BLaER1 (cell line): ENCODE results near the gene LSAMP.

Experiments
- H3K27ac ChIP-seq: shearing (Covaris generic); formaldehyde crosslinking; 2 replicates; pipeline ENCODE4 v1.8.1; 2022
- H3K27me3 ChIP-seq: shearing (Covaris generic); formaldehyde crosslinking; 2 replicates; pipeline ENCODE4 v1.8.1; 2022
- H3K36me3 ChIP-seq: shearing (Covaris generic); formaldehyde crosslinking; 2 replicates; pipeline ENCODE4 v1.8.1; 2022
- H3K4me1 ChIP-seq: shearing (Covaris generic); formaldehyde crosslinking; 2 replicates; pipeline ENCODE4 v1.8.1; 2022
- H3K4me2 ChIP-seq: shearing (Covaris generic); formaldehyde crosslinking; 2 replicates; pipeline ENCODE4 v1.8.1; 2022
- H3K4me3 ChIP-seq: shearing (Covaris generic); formaldehyde crosslinking; 2 replicates; pipeline ENCODE4 v1.8.1; 2022
- H3K9ac ChIP-seq: shearing (Covaris generic); formaldehyde crosslinking; 2 replicates; pipeline ENCODE4 v1.8.1; 2022
- H3K9me3 ChIP-seq: shearing (Covaris generic); formaldehyde crosslinking; 2 replicates; pipeline ENCODE4 v1.8.1; 2022
- H4K20me1 ChIP-seq: shearing (Covaris generic); formaldehyde crosslinking; 2 replicates; pipeline ENCODE4 v1.8.1; 2022
- Cebpa-rat ChIP-seq: shearing (Covaris generic); IDR thresholded peaks from 2 replicates; pipeline ENCODE4 v1.8.1; 2022

Gene LSAMP

GRCh38 chr3:116302087-116302747, 143.1 kb downstream of the LSAMP start:
- H3K27ac ChIP-seq: no peak overlapping the region
- no peak overlapping the region for H3K9ac ChIP-seq
- no peak overlapping the region for H3K4me3 ChIP-seq
- no peak for TF ChIP-seq Cebpa-rat
- no peaks in the 10 kb centered on the region for H3K9me3 ChIP-seq
- no peaks in the 10 kb centered on the region for H3K36me3 ChIP-seq
- no peaks in the 10 kb centered on the region for H3K4me1 ChIP-seq
- no peaks in the 10 kb centered on the region for H4K20me1 ChIP-seq
- no peak overlapping the region for H3K4me2 ChIP-seq
- no peaks in the 10 kb centered on the region for H3K27me3 ChIP-seq

DNA sequence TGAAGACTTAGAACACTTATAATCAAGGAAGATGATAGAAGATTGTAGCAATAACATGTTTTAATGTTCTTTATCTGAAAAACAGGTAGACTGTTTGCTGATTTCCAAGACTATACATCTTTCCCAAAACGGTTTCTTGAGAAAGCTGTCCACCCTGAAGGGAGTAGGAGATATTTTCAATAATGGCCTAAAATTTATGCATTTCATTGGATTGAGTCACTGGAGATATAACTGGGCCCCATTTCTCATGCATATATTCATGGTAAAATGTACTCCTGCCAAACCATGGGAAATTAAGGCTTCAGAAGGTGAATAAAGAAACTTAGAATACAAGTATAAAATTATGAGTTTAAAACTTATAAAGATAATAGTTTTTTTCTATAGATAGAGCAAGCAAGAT, 143.9 kb downstream of the LSAMP start:
- no peaks in the 10 kb centered on the region for H3K36me3 ChIP-seq
- no peak overlapping the region for H3K27ac ChIP-seq
- no peaks in the 10 kb centered on the region for H4K20me1 ChIP-seq
- no peaks in the 10 kb centered on the region for H3K4me1 ChIP-seq
- no peaks in the 10 kb centered on the region for H3K27me3 ChIP-seq
- no peak overlapping the region for H3K9ac ChIP-seq
- H3K9me3 ChIP-seq: no peaks in the 10 kb centered on the region
- no peak overlapping the region for H3K4me2 ChIP-seq
- no peak for TF ChIP-seq Cebpa-rat
- no peak overlapping the region for H3K4me3 ChIP-seq

- Histone ChIP-seq H3K27me3 (no peaks in the 10 kb centered on the region), H4K20me1 (no peaks in the 10 kb centered on the region), H3K4me3 (no peak overlapping the region), H3K4me1 (no peaks in the 10 kb centered on the region), H3K27ac (no peak overlapping the region), H3K4me2 (no peak overlapping the region), H3K36me3 (no peaks in the 10 kb centered on the region), H3K9me3 (no peaks in the 10 kb centered on the region), H3K9ac (no peak overlapping the region)
- no peak for TF ChIP-seq Cebpa-rat
Observed at GRCh38 chr3:116300226-116300625, 145.1 kb downstream of the LSAMP start.

GRCh38 chr3:116299646-116300081, 145.6 kb downstream of the LSAMP start:
- Histone ChIP-seq H3K4me3 (no peak overlapping the region), H3K27ac (no peak overlapping the region), H3K9ac (no peak overlapping the region), H3K36me3 (no peaks in the 10 kb centered on the region), H3K4me1 (no peaks in the 10 kb centered on the region), H3K27me3 (no peaks in the 10 kb centered on the region), H3K9me3 (no peaks in the 10 kb centered on the region), H4K20me1 (no peaks in the 10 kb centered on the region), H3K4me2 (no peak overlapping the region)
- no peak for TF ChIP-seq Cebpa-rat

DNA sequence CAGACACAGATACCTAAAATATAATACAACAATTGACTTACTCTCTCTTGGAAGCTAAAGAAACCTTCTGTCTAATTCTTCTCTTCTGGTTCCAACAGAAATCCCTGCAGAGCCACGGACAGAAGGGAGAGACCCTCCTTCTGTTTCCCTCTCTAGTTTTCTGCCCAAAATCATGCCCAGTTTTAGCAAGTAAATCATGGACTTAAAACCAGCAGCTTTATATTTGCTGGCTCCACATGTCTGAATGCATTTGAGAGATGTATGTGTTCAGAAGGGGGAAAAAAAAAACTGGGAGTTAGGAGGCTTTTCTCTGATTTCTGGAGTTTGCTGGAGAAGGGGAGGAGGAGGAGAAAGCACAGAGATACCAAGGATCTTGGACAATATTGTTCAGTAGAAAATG, 147.1 kb downstream of the LSAMP start:
- Histone ChIP-seq H3K4me3 (no peak overlapping the region), H3K27me3 (no peaks in the 10 kb centered on the region), H3K9me3 (no peaks in the 10 kb centered on the region), H3K4me1 (no peaks in the 10 kb centered on the region), H3K4me2 (no peak overlapping the region), H4K20me1 (no peaks in the 10 kb centered on the region), H3K9ac (no peak overlapping the region), H3K27ac (no peak overlapping the region), H3K36me3 (no peaks in the 10 kb centered on the region)
- TF ChIP-seq Cebpa-rat: no peak

- TF ChIP-seq Cebpa-rat: no peak
- H3K4me3 ChIP-seq: no peak overlapping the region
- H3K9ac ChIP-seq: no peak overlapping the region
- H3K4me1 ChIP-seq: no peaks in the 10 kb centered on the region
- no peaks in the 10 kb centered on the region for H4K20me1 ChIP-seq
- H3K27ac ChIP-seq: no peak overlapping the region
- no peak overlapping the region for H3K4me2 ChIP-seq
- H3K9me3 ChIP-seq: no peaks in the 10 kb centered on the region
- no peaks in the 10 kb centered on the region for H3K36me3 ChIP-seq
- H3K27me3 ChIP-seq: no peaks in the 10 kb centered on the region
Observed at GRCh38 chr3:116291141-116291540, 154.1 kb downstream of the LSAMP start.

DNA sequence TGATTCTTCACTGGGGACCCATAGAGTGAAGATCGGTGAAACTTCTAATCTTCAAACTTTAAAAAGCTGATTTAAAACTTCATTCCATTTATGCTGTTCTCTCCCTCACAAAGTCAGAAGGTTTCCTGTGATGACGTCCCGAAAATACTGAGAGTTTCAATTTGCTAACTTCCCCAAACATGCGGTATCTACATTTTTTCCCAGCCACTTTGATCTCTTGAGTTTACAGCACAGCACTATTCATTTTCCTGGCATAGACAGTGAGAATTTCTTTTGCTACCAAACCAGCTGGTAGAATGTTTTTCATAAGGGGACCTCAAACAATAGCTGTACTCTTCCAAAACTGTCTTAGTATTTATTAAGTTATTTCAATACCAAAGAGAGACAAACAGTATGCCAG, 156.8 kb downstream of the LSAMP start:
- Histone ChIP-seq H3K4me3 (no peak overlapping the region), H3K27me3 (no peaks in the 10 kb centered on the region), H3K4me2 (no peak overlapping the region), H3K36me3 (no peaks in the 10 kb centered on the region), H4K20me1 (no peaks in the 10 kb centered on the region), H3K9me3 (no peaks in the 10 kb centered on the region), H3K4me1 (no peaks in the 10 kb centered on the region), H3K9ac (no peak overlapping the region), H3K27ac (no peak overlapping the region)
- no peak for TF ChIP-seq Cebpa-rat

GRCh38 chr3:116285781-116286421, 159.4 kb downstream of the LSAMP start:
- Histone ChIP-seq H3K4me1 (no peaks in the 10 kb centered on the region), H3K9ac (no peak overlapping the region), H3K4me3 (no peak overlapping the region), H4K20me1 (no peaks in the 10 kb centered on the region), H3K36me3 (no peaks in the 10 kb centered on the region), H3K27me3 (no peaks in the 10 kb centered on the region), H3K9me3 (no peaks in the 10 kb centered on the region), H3K27ac (no peak overlapping the region), H3K4me2 (no peak overlapping the region)
- no peak for TF ChIP-seq Cebpa-rat

- H3K4me1 ChIP-seq: no peaks in the 10 kb centered on the region
- H3K4me3 ChIP-seq: no peak overlapping the region
- H4K20me1 ChIP-seq: no peaks in the 10 kb centered on the region
- no peak overlapping the region for H3K4me2 ChIP-seq
- H3K27me3 ChIP-seq: no peaks in the 10 kb centered on the region
- no peaks in the 10 kb centered on the region for H3K9me3 ChIP-seq
- H3K9ac ChIP-seq: no peak overlapping the region
- H3K27ac ChIP-seq: no peak overlapping the region
- no peaks in the 10 kb centered on the region for H3K36me3 ChIP-seq
- no peak for TF ChIP-seq Cebpa-rat
Observed at GRCh38 chr3:116281313-116282143, 163.8 kb downstream of the LSAMP start.

DNA sequence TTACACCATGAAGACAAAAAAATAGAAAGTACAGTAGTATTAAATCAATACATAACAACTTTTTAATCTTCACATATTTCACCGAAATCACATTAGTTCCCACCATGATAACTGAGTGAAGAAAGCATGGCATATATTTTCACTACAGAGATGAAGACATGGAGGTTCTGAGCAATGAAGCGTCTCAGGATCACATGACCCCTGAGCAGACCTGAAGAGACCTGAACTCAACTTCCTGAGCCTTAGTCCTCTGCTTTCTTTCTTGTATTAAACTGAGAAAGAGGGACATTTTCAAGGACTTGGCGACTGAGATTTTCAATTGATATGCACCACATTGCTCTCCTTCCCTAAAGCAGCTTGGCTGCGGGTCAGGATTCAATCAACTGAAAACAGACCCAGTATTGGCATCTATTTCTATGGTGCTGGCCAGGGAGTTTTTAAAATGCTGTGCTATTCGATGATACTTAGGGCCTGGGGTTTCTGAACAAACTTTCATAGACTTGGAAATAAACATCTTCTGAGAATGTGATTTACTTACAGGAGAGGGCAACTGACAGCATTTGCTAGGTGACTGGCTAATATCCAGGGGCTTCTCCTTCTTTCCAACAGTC, 165.1 kb downstream of the LSAMP start:
- no peak overlapping the region for H3K4me2 ChIP-seq
- no peaks in the 10 kb centered on the region for H4K20me1 ChIP-seq
- no peaks in the 10 kb centered on the region for H3K36me3 ChIP-seq
- no peak overlapping the region for H3K27ac ChIP-seq
- TF ChIP-seq Cebpa-rat: no peak
- no peak overlapping the region for H3K4me3 ChIP-seq
- H3K9me3 ChIP-seq: no peaks in the 10 kb centered on the region
- H3K27me3 ChIP-seq: no peaks in the 10 kb centered on the region
- no peak overlapping the region for H3K9ac ChIP-seq
- no peaks in the 10 kb centered on the region for H3K4me1 ChIP-seq
